Fibroblast of pulmonary artery (primary cell): ENCODE results near the gene GNG10.

Source experiments
- DNase-seq: peaks from one replicate; pipeline ENCODE4 v3.0.0-alpha.2; 2010; ENCODE audit warnings: low read depth
- H3K4me3 ChIP-seq: replicated peaks from 2 replicates; pipeline ENCODE4 v1.5.1; 2011; ENCODE audit warnings: low read depth, mild to moderate bottlenecking, control low read depth, low read length, moderate library complexity
- CTCF ChIP-seq: IDR thresholded peaks from 2 replicates; pipeline ENCODE4 v1.5.1; 2011; ENCODE audit warnings: mild to moderate bottlenecking, control low read depth, low read length, inconsistent platforms; ENCODE audit errors: missing control alignments

Gene GNG10

GRCh38 chr9:111628411-111628810 lies 33.0 kb upstream of the GNG10 start:
- no peak for DNase-seq
- no peak overlapping the region for H3K4me3 ChIP-seq
- TF ChIP-seq CTCF = no peak

GRCh38 chr9:111630182-111630963 lies 31.0 kb upstream of the GNG10 start:
- peak overlapping the region; percentile 90 for H3K4me3 ChIP-seq
- TF ChIP-seq CTCF = no peak
- DNase-seq = no peak

GRCh38 chr9:111630964-111631213 lies 30.5 kb upstream of the GNG10 start:
- no peak for TF ChIP-seq CTCF
- peak overlapping the region; percentile 90 for H3K4me3 ChIP-seq
- no peak for DNase-seq

GRCh38 chr9:111631214-111631971 lies 30.0 kb upstream of the GNG10 start, which contains the start of gene DNAJC25:
Gene DNAJC25 (plus strand): TSS chr9:111631334. CDS start chr9:111631408, 74 bp downstream.
- TF ChIP-seq CTCF = no peak
- peak within 1 kb of the TSS; percentile 90 for H3K4me3 ChIP-seq
- peak; percentile 99 for DNase-seq

- H3K4me3 ChIP-seq = peak overlapping the region; percentile 90
- no peak for TF ChIP-seq CTCF
- DNase-seq = no peak
Observed at GRCh38 chr9:111632060-111632459, 29.3 kb upstream of the GNG10 start.

GRCh38 chr9:111632695-111633388 lies 28.6 kb upstream of the GNG10 start:
- peak overlapping the region; percentile 90 for H3K4me3 ChIP-seq
- no peak for TF ChIP-seq CTCF
- no peak for DNase-seq
